ENCODE measurements around the gene GPR161. TPM values are rescaled to one million over a fixed set of nuclear protein-coding genes. Genes with fewer than 3 reads are reported as not detected.
A peak's percentile ranks its signal among the peaks of the same experiment; 100 is the strongest.

GPR161 gene
- total RNA-seq, 4 donors from 2014 or later, result 17.4 to 36.9 (median 20.1) TPM

DNA sequence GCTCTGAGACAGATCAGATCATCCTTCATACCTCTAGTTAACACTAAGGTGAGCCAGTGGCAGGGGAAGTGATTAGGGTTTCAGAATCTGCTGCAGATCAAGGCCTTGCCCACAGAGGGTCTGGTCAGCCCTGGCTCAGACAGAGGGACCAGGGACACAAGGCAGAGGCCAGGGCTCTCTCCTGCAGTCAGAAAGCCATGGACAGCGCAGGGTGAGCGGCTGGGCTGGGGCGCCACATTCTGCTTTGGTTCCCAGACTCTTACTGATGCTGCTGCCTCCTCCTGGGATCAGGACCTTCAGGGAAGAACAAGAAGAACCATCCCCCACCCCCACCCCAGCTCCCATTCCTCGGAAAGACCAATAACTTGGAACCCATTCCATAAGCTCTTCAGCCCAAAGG is 43.1 kb downstream of the GPR161 start:
- Histone ChIP-seq H3K27me3 (no peaks in the 10 kb centered on the region), H3K36me3 (peaks cover 0 to 80% of the 10 kb centered on the region in 2 donors), H3K27ac (no peak overlapping the region), H3K9me3 (no peaks in the 10 kb centered on the region), H3K4me3 (no peak overlapping the region), H3K4me1 (peaks cover 0 to 24% (median 0%) of the 10 kb centered on the region in 3 donors)
- ATAC-seq, result no peak
- no CpG with 5 or more reads among the region's 4 CpGs for WGBS, 2 donors (ENCODE audit: low coverage in 1 of 2)
- TF ChIP-seq EP300 (IDR thresholded peaks at IDR 0.05) (no peak), POLR2AphosphoS5 (IDR thresholded peaks at IDR 0.05) (no peak), POLR2A (IDR thresholded peaks at IDR 0.05) (no peak)
- TF ChIP-seq, protein P1, sequence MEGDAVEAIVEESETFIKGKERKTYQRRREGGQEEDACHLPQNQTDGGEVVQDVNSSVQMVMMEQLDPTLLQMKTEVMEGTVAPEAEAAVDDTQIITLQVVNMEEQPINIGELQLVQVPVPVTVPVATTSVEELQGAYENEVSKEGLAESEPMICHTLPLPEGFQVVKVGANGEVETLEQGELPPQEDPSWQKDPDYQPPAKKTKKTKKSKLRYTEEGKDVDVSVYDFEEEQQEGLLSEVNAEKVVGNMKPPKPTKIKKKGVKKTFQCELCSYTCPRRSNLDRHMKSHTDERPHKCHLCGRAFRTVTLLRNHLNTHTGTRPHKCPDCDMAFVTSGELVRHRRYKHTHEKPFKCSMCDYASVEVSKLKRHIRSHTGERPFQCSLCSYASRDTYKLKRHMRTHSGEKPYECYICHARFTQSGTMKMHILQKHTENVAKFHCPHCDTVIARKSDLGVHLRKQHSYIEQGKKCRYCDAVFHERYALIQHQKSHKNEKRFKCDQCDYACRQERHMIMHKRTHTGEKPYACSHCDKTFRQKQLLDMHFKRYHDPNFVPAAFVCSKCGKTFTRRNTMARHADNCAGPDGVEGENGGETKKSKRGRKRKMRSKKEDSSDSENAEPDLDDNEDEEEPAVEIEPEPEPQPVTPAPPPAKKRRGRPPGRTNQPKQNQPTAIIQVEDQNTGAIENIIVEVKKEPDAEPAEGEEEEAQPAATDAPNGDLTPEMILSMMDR (IDR thresholded peaks at IDR 0.05), result no peak

DNA sequence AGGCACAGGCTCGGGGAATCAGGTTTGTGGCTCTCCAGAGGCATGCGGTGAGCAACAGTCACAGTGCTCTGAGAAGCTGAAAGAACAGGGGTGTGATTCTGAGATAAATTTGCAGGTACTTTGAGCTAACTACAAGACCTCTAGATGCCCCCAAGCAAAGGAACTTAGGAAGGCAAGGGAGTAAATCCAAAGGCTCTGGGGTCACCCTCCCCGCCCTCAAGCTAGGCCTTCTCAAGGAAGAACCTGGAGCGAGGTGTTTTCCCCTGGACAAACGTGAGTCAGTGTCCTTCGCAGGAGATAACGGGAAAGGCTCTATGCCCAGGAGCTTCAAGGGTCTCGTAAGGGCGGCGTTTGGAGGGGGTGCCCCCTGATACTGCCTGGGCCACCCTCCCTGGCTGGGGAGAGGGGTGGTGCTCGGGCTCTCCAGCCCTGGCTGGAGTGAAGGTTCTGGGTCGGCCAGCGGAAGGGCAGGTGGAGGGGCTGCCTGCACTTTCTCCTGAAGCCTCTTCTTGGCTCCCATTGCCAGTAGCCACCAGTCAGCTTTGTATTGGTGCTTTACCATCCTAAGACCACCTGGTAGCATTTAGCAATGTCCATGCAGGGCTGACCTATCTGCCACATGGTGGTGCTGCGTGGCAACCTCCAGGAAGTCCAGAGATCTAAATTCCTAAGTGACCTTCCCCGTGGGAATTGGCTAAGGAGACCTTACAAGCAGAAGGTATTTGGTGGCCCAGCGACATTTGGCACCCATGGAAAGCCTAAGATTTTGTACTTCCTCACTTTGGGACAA is 44.0 kb downstream of the GPR161 start:
- Histone ChIP-seq H3K4me3 (no peak overlapping the region), H3K27ac (no peak overlapping the region), H3K36me3 (peaks cover 0 to 74% of the 10 kb centered on the region in 2 donors), H3K4me1 (peaks cover 0 to 16% (median 0%) of the 10 kb centered on the region in 3 donors), H3K27me3 (no peaks in the 10 kb centered on the region), H3K9me3 (no peaks in the 10 kb centered on the region)
- WGBS, 2 donors (ENCODE audit: low coverage in 1 of 2), result 76 to 85% methylated on average over 4 to 8 of the region's 16 CpGs
- ATAC-seq, result no peak
- TF ChIP-seq, protein P1 (IDR thresholded peaks at IDR 0.05), result peak in 2 of 4 experiments; percentile 19 to 28
- no peak for TF ChIP-seq POLR2AphosphoS5 (IDR thresholded peaks at IDR 0.05)

DNA sequence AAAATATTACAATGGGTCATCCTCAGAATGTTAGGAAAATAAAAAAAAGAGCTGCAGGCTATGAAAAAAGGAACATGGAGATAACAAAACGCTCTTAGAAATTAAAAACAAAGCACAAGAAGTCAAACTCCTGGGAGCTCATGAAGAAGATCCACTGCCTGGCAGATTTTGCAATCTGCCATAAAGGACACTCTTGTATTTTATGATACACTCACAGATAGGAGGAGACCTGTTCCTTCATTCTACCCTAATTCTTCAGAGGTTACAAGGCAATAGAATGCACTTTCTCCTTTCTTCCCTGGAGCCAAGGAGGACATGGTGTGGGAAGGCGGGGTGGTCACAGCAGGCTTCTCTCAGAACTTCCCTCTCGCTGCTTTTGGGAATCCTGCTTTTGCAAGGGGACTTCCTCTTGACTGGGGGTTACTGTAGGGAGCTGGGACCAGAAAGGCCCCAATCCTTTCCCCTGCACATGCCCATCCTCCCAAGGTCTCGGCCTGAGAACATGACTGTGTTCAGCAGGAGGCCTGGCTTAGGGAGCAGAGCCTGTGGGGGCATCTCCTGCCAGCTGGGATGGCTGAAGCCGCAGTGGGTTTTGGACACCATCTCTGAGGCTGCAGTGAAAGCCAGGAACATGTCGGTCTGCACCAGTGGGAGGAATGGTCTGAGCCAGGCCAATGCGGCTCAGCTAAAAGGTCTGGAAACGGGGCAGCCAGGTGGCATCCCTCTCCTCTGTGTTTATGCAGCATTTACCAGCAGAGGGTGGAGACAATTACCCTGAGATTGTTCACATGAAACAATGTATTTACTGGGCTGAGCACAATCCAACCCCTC is 44.8 kb downstream of the GPR161 start:
- no peak overlapping the region for H3K27ac ChIP-seq
- H3K36me3 ChIP-seq, result peaks cover 0 to 72% of the 10 kb centered on the region in 2 donors
- no peak overlapping the region for H3K4me3 ChIP-seq
- no peak for ATAC-seq
- TF ChIP-seq POLR2AphosphoS5 (IDR thresholded peaks at IDR 0.05), result no peak
- TF ChIP-seq, protein P1 (IDR thresholded peaks at IDR 0.05), result no peak
- no peak for TF ChIP-seq POLR2A (IDR thresholded peaks at IDR 0.05)
- no peak for TF ChIP-seq EP300 (IDR thresholded peaks at IDR 0.05)
- peaks cover 0 to 12% (median 0%) of the 10 kb centered on the region in 3 donors for H3K4me1 ChIP-seq
- H3K27me3 ChIP-seq, result no peaks in the 10 kb centered on the region
- no peaks in the 10 kb centered on the region for H3K9me3 ChIP-seq
- WGBS, 2 donors (ENCODE audit: low coverage in 1 of 2), result 81 to 83% methylated on average over 4 to 5 of the region's 8 CpGs

DNA sequence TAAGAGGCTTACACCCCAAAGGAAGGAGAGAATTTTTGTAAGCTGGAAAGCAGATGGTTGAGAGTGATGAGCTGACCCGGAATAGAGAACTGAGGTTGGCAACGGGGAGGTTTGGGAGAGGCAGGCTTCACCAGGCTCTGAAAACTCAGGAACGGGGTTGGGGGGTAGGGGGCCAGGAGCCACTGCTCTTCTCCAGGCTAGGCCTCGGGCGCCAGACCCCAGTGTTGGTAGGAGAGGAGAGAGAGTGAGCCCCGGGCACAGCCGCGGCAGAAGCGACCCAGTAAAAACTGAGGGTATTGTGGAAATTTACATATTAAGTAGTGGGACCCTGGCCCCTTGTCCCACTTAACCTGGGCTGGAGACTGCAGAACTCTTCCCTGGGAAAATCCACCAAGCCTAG is 45.7 kb downstream of the GPR161 start:
- Histone ChIP-seq H3K27ac (no peak overlapping the region), H3K36me3 (peaks cover 0 to 72% of the 10 kb centered on the region in 2 donors), H3K4me3 (no peak overlapping the region), H3K4me1 (peaks cover 0 to 18% (median 1%) of the 10 kb centered on the region in 3 donors), H3K9me3 (no peaks in the 10 kb centered on the region), H3K27me3 (no peaks in the 10 kb centered on the region)
- TF ChIP-seq, protein P1 (IDR thresholded peaks at IDR 0.05), result no peak
- no peak for TF ChIP-seq EP300 (IDR thresholded peaks at IDR 0.05)
- TF ChIP-seq POLR2AphosphoS5 (IDR thresholded peaks at IDR 0.05), result no peak
- no peak for TF ChIP-seq POLR2A (IDR thresholded peaks at IDR 0.05)
- 87 to 94% methylated on average over 3 to 9 of the region's 9 CpGs for WGBS, 2 donors (ENCODE audit: low coverage in 1 of 2)
- ATAC-seq, result no peak

Data from gastroesophageal sphincter (tissue), 4 donors.